H1 (cell line): Measurements from ENCODE around the gene ZNF831. TPM values are rescaled to one million over a fixed set of nuclear protein-coding genes. Genes with fewer than 3 reads are reported as not detected.

Source experiments
- BRCA1 ChIP-seq: IDR thresholded peaks from 2 replicates; pipeline ENCODE4 v1.6.1; 2012; ENCODE audit warnings: low read depth, low read length, improper control_type of control experiment
- MAX ChIP-seq: IDR thresholded peaks from 2 replicates; pipeline ENCODE4 v1.6.1; 2012; ENCODE audit warnings: inconsistent platforms
- NRF1 ChIP-seq: IDR thresholded peaks from 2 replicates; pipeline ENCODE4 v1.6.1; 2011; ENCODE audit warnings: mild to moderate bottlenecking, low read depth, low read length, improper control_type of control experiment
- SAP30 ChIP-seq: fragments of 300-600 bp; sonication (generic); IDR thresholded peaks from 2 replicates; pipeline ENCODE4 v1.7.1; 2012; ENCODE audit warnings: low read length, moderate library complexity, mild to moderate bottlenecking, inconsistent platforms; ENCODE audit not compliant: insufficient read depth, insufficient replicate concordance
- SP4 ChIP-seq: IDR thresholded peaks from 2 replicates; pipeline ENCODE4 v1.6.1; 2012; ENCODE audit warnings: low read length, inconsistent platforms
- USF2 ChIP-seq: IDR thresholded peaks from 2 replicates; pipeline ENCODE4 v1.6.1; 2011; ENCODE audit warnings: low read length, improper control_type of control experiment
- polyA plus RNA-seq, 7 experiments: library from polyadenylated mRNA; depleted of rRNA in 3 of 7; stranded (reverse) in 5 of 7; unstranded in 2 of 7; fragments of >200 nt in 5 of 7; fragments of 200-250 nt in 2 of 7; gene quantifications; 1 replicate in 5 of 7; 2 replicates in 1 of 7; 4 replicates in 1 of 7; pipeline versions ENCODE4 v1.2.1 to v1.2.3, GENCODE V29; 2011 to 2013; ENCODE audit warnings: missing spikeins in 2 of 7, mixed read lengths in 2 of 7
- total RNA-seq: library from RNA; stranded (reverse); fragmentation: NEBNext Ultra II Directional; extraction: Animal tissue kit (Norgen Biotek cat#: 25700); gene quantifications from 2 replicates; pipeline ENCODE4 v1.2.1, GENCODE V29; 2021

Gene ZNF831
- total and polyA plus RNA-seq, 2 of the 8 experiments (the other 6 are each of a cell fraction or from before 2014, with no cell fraction given), result not detected

- TF ChIP-seq MAX, result no peak
- no peak for TF ChIP-seq USF2
- TF ChIP-seq SAP30, result no peak
- TF ChIP-seq BRCA1, result no peak
- no peak for TF ChIP-seq NRF1
- no peak for TF ChIP-seq SP4
These were observed 2.5 kb downstream of the ZNF831 start (continued) for GRCh38 chr20:59165891-59166709.
